ENCODE data around the gene NLGN4X.

- no peak for TF ChIP-seq CTCF (IDR thresholded peaks at IDR 0.05; ENCODE audit: low read length)
- no peak for TF ChIP-seq EZH2 (optimal IDR thresholded peaks at IDR 0.05; ENCODE audit: low read depth, low read length)
Measured at GRCh38 chrX:5869786-5870185, 358.9 kb downstream of the NLGN4X start.
